CD14-positive monocyte (primary cell): ENCODE data around the gene DRC3. TPM values are rescaled to one million over a fixed set of nuclear protein-coding genes. Genes with fewer than 3 reads are reported as not detected.

Source experiments
- DNase-seq, 3 donors: peaks; one replicate each; pipeline ENCODE4 v3.0.0-alpha.2; 2011 to 2022
- H2AFZ ChIP-seq: 2 replicates; pipeline ENCODE4 v1.6.0; 2012; ENCODE audit warnings: mild to moderate bottlenecking, low read depth, low read length, inconsistent platforms; ENCODE audit not compliant: insufficient read depth, poor library complexity, severe bottlenecking
- H3K27ac ChIP-seq, 2 donors: 1 replicate in 1 of 2; 2 replicates in 1 of 2; pipeline ENCODE4 v1.5.1; 2012 to 2013; ENCODE audit warnings: low read length in 2 of 2, control low read depth in 1 of 2, inconsistent platforms in 1 of 2, low read depth in 1 of 2, mild to moderate bottlenecking in 1 of 2
- H3K27me3 ChIP-seq, 2 donors: one replicate each; pipeline versions ENCODE4 v1.6.0 to v1.6.1; 2011 to 2013; ENCODE audit warnings: low read length in 2 of 2; ENCODE audit not compliant: control insufficient read depth in 2 of 2, insufficient read depth in 2 of 2
- H3K36me3 ChIP-seq, 2 donors: replicated peaks in 1 of 2; 1 replicate in 1 of 2; 2 replicates in 1 of 2; pipeline versions ENCODE4 v1.5.1 to v1.6.1; 2012 to 2013; ENCODE audit warnings: low read length in 2 of 2, control low read depth in 1 of 2, inconsistent platforms in 1 of 2, mild to moderate bottlenecking in 1 of 2; ENCODE audit not compliant: insufficient read depth in 2 of 2, control insufficient read depth in 1 of 2
- H3K4me1 ChIP-seq, 2 donors: 1 replicate in 1 of 2; 2 replicates in 1 of 2; pipeline versions ENCODE4 v1.5.1 to v1.6.1; 2012 to 2013; ENCODE audit warnings: low read length in 2 of 2, control low read depth in 1 of 2, inconsistent platforms in 1 of 2, mild to moderate bottlenecking in 1 of 2, moderate library complexity in 1 of 2; ENCODE audit not compliant: insufficient read depth in 2 of 2, control insufficient read depth in 1 of 2
- H3K4me2 ChIP-seq: replicated peaks from 2 replicates; pipeline ENCODE3; 2012; ENCODE audit warnings: low read length, moderate library complexity, mild to moderate bottlenecking; ENCODE audit not compliant: poor library complexity, severe bottlenecking; ENCODE audit errors: extremely low read depth
- H3K4me3 ChIP-seq, 3 experiments: fragments of 200-600 bp in 1 of 3; sonication (generic) in 1 of 3; replicated peaks in 1 of 3; 1 replicate in 2 of 3; 2 replicates in 1 of 3; pipeline ENCODE4 v1.5.1; 2011 to 2013; ENCODE audit warnings: low read length in 3 of 3, mild to moderate bottlenecking in 3 of 3, control low read depth in 2 of 3, low read depth in 2 of 3, inconsistent platforms in 1 of 3, moderate library complexity in 1 of 3
- H3K79me2 ChIP-seq: 2 replicates; pipeline ENCODE4 v1.6.0; 2012; ENCODE audit warnings: mild to moderate bottlenecking, control low read depth, inconsistent platforms, low read length, moderate library complexity; ENCODE audit not compliant: insufficient read depth
- H3K9ac ChIP-seq: 2 replicates; pipeline ENCODE4 v1.6.0; 2017; ENCODE audit warnings: low read length, mild to moderate bottlenecking; ENCODE audit not compliant: insufficient read depth, poor library complexity, severe bottlenecking
- H3K9me3 ChIP-seq, 2 donors: replicated peaks in 1 of 2; 1 replicate in 1 of 2; 2 replicates in 1 of 2; pipeline versions ENCODE4 v1.5.1 to v1.6.1; 2012 to 2013; ENCODE audit warnings: low read length in 2 of 2, control low read depth in 1 of 2; ENCODE audit not compliant: control insufficient read depth in 1 of 2, insufficient read depth in 1 of 2
- H4K20me1 ChIP-seq: 2 replicates; pipeline ENCODE4 v1.6.0; 2012; ENCODE audit warnings: mild to moderate bottlenecking, low read length, control low read depth, moderate library complexity; ENCODE audit not compliant: insufficient read depth
- H3K27ac Mint-ChIP-seq, 7 donors: one replicate each; pipeline ENCODE4 v1.8.0; 2020; ENCODE audit warnings: mild to moderate bottlenecking in 7 of 7, mixed read lengths in 7 of 7, moderate library complexity in 6 of 7, inconsistent platforms in 2 of 7
- H3K27me3 Mint-ChIP-seq, 3 donors: one replicate each; pipeline ENCODE4 v1.8.0; 2021 to 2022; ENCODE audit warnings: low read depth in 3 of 3, mild to moderate bottlenecking in 3 of 3, mixed read lengths in 3 of 3, moderate library complexity in 3 of 3, inconsistent platforms in 1 of 3
- H3K36me3 Mint-ChIP-seq, 2 donors: one replicate each; pipeline ENCODE4 v1.8.0; 2020; ENCODE audit warnings: mixed read lengths in 2 of 2, inconsistent platforms in 1 of 2, mild to moderate bottlenecking in 1 of 2
- H3K4me1 Mint-ChIP-seq: one replicate; pipeline ENCODE4 v1.8.0; 2020; ENCODE audit warnings: mild to moderate bottlenecking, mixed read lengths
- H3K4me3 Mint-ChIP-seq, 2 donors: one replicate each; pipeline ENCODE4 v1.8.0; 2020; ENCODE audit warnings: mild to moderate bottlenecking in 2 of 2, mixed read lengths in 2 of 2, moderate library complexity in 1 of 2
- H3K9me3 Mint-ChIP-seq, 7 donors: one replicate each; pipeline ENCODE4 v1.8.0; 2020 to 2022; ENCODE audit warnings: mixed read lengths in 7 of 7, mild to moderate bottlenecking in 6 of 7, moderate library complexity in 6 of 7, inconsistent platforms in 2 of 7
- WGBS: methylation state at CpG from one replicate; pipeline ENCODE4 v1.1.5; 2013; ENCODE audit warnings: missing lambda C conversion rate; ENCODE audit not compliant: insufficient coverage; 5-methylcytosine and 5-hydroxymethylcytosine counted together
- intact Hi-C, 2 donors: fragments of 100-400 bp; cut with micrococcal nuclease; formaldehyde crosslinking; loops; one replicate each; pipeline versions ENCODE4 v1.15.0 to v1.15.1; 2023
- polyA plus RNA-seq, 3 donors: library from polyadenylated mRNA; depleted of rRNA in 1 of 3; unstranded in 2 of 3; stranded (reverse) in 1 of 3; fragments of 300-500 nt in 2 of 3; fragments of >200 nt in 1 of 3; fragmentation: Illumina TruSeq in 2 of 3; gene quantifications; 1 replicate in 2 of 3; 2 replicates in 1 of 3; pipeline ENCODE4 v1.2.3, GENCODE V29; 2012 to 2021
- TF ChIP-seq, protein P1 (sequence below): fragments of 200-600 bp; IDR thresholded peaks from one replicate; pipeline ENCODE4 v1.8.0; 2022; ENCODE audit warnings: antibody characterized with exemption, mild to moderate bottlenecking

The DRC3 gene
- polyA plus RNA-seq, 3 donors = 0.23 to 0.58 (median 0.39) TPM

DNA sequence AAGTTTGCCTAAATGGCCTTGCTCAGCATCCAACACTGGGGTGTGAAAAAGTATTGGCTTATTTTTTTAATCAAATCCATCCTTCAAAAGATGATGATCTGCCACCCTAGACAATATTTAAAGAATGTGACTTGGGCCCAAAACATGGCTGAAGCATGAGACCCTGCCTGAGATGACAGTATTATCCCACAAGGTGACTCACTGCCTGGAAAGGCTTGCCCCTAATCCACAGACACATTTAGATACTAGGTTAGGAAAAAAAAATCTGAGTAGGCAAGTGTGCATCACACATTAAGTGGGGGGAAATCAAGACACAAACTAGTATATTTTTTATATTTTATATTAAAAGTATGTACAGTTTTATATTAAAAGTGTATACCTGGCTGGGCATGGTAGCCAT, 38.9 kb upstream of the DRC3 start:
- H3K36me3 Mint-ChIP-seq = peaks cover 10 to 11% of the 10 kb centered on the region in 2 donors

DNA sequence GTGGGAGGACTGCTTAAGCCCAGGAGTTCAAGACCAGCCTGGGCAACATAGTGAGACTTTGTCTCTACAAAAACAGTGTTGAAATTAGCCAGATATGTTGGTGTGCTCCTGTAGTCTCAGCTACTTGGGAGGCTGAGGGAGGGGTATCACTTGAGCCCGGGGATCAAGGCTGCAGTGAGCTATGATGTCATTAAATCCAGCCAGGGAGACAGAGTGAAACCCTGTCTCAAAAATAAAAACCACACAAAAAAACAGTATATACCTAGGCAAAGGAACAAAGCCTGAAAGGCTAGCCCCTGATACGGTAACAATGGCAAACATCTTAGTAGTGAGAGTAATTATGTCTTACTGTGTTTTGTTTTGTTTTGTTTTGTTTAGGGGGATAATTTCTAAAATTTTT, 38.4 kb upstream of the DRC3 start:
- H3K4me1 Mint-ChIP-seq = peaks cover 49% of the 10 kb centered on the region
- peak overlapping the region in 6 of 7 donors; percentile 50 to 98 (median 86) for H3K27ac Mint-ChIP-seq

More for the DNA sequence above, 38.9 kb upstream of the DRC3 start:
- Histone ChIP-seq H3K4me2 (no peak overlapping the region), H3K27ac (peak overlapping the region in 1 of 2 donors; percentile 81), H3K9me3 (no peaks in the 10 kb centered on the region), H3K4me3 (no peak overlapping the region), H3K79me2 (peaks cover 55% of the 10 kb centered on the region), H3K36me3 (peaks cover 0 to 7% of the 10 kb centered on the region in 2 donors), H3K9ac (no peak overlapping the region), H3K27me3 (no peaks in the 10 kb centered on the region), H4K20me1 (peaks cover 41% of the 10 kb centered on the region), H2AFZ (no peak overlapping the region), H3K4me1 (peaks cover 31 to 46% of the 10 kb centered on the region in 2 donors)
- H3K27ac Mint-ChIP-seq = peak overlapping the region in 5 of 7 donors; percentile 21 to 94 (median 75)
- peaks cover 0 to 2% (median 0%) of the 10 kb centered on the region in 3 donors for H3K27me3 Mint-ChIP-seq
- H3K9me3 Mint-ChIP-seq = no peaks in the 10 kb centered on the region
- peak in 1 of 3 donors; percentile 29 for DNase-seq
- peaks cover 50% of the 10 kb centered on the region for H3K4me1 Mint-ChIP-seq
- intact Hi-C loops = loop anchor here in 1 of 2 donors (5.0 kb wide), 1 partner anchor 39 kb away; the partner anchor contains the start of genes DRC3 and TOM1L2
- TF ChIP-seq, protein P1, sequence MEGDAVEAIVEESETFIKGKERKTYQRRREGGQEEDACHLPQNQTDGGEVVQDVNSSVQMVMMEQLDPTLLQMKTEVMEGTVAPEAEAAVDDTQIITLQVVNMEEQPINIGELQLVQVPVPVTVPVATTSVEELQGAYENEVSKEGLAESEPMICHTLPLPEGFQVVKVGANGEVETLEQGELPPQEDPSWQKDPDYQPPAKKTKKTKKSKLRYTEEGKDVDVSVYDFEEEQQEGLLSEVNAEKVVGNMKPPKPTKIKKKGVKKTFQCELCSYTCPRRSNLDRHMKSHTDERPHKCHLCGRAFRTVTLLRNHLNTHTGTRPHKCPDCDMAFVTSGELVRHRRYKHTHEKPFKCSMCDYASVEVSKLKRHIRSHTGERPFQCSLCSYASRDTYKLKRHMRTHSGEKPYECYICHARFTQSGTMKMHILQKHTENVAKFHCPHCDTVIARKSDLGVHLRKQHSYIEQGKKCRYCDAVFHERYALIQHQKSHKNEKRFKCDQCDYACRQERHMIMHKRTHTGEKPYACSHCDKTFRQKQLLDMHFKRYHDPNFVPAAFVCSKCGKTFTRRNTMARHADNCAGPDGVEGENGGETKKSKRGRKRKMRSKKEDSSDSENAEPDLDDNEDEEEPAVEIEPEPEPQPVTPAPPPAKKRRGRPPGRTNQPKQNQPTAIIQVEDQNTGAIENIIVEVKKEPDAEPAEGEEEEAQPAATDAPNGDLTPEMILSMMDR = no peak
- no peak overlapping the region for H3K4me3 Mint-ChIP-seq

More for the DNA sequence above, 38.4 kb upstream of the DRC3 start:
- Histone ChIP-seq H3K27me3 (no peaks in the 10 kb centered on the region), H3K36me3 (peaks cover 0 to 3% of the 10 kb centered on the region in 2 donors), H3K9me3 (no peaks in the 10 kb centered on the region), H4K20me1 (peaks cover 41% of the 10 kb centered on the region), H3K4me1 (peaks cover 31 to 46% of the 10 kb centered on the region in 2 donors), H3K4me2 (no peak overlapping the region), H3K27ac (peak overlapping the region in 1 of 2 donors; percentile 81), H3K79me2 (peaks cover 55% of the 10 kb centered on the region), H3K4me3 (no peak overlapping the region), H3K9ac (no peak overlapping the region), H2AFZ (no peak overlapping the region)
- Mint-ChIP-seq H3K4me3 (no peak overlapping the region), H3K9me3 (no peaks in the 10 kb centered on the region), H3K36me3 (peaks cover 6 to 7% of the 10 kb centered on the region in 2 donors), H3K27me3 (peaks cover 0 to 2% (median 0%) of the 10 kb centered on the region in 3 donors)
- TF ChIP-seq, protein P1 = no peak
- intact Hi-C loops = loop anchor here in 1 of 2 donors (5.0 kb wide), 1 partner anchor 38 kb away; the partner anchor contains the start of genes DRC3 and TOM1L2
- no peak for DNase-seq
- no CpG with 5 or more reads among the region's 2 CpGs for WGBS
